CD4-positive, alpha-beta T cell treated with Interleukin-6 at 100 ng/mL for 8 hours (primary cell): ENCODE measurements around the gene PTPRT.

ENCODE experiments used
- DNase-seq: peaks from one replicate; pipeline ENCODE4 v3.0.0-alpha.2; 2020; ENCODE audit warnings: mixed read lengths, low spot score

The PTPRT gene

DNA sequence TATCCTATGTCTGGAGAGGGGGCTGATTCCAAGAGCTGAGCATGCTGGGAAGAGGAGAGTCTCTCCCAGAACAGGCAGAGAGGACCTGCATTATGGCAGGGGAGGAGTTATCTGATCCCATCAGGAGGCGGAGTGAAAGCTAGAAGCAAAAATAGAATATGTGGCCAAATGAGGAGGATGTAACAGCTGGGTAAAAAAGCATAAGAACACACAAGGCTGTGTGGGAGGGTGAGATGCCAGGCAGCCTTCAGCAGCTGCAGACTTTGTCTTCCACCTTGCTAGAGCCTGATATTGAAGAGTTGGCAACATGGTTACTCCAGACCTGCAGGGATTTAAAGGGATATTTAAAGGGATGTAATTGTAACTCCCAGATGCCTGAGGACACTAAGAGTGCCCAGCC, 167.1 kb downstream of the PTPRT start:
- no peak for DNase-seq

DNA sequence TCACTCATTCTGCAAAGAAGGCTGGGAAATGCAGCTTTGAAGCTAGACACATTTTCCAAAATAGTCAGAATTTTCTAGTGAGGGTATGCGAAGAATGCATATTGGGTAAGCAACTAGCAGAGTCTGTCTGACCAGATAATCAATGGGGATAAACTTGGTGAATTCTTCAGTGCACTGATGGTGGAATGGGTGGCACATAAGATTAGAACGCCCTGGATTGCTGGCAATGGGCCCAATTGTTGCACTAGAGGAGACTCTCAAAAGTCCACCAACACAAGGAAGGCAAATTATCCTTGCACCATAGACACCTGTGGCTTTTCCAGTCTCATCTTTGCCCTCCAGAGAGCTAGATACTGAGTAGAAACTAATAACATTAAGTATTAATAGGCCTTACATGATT, 167.6 kb downstream of the PTPRT start:
- DNase-seq = no peak

DNA sequence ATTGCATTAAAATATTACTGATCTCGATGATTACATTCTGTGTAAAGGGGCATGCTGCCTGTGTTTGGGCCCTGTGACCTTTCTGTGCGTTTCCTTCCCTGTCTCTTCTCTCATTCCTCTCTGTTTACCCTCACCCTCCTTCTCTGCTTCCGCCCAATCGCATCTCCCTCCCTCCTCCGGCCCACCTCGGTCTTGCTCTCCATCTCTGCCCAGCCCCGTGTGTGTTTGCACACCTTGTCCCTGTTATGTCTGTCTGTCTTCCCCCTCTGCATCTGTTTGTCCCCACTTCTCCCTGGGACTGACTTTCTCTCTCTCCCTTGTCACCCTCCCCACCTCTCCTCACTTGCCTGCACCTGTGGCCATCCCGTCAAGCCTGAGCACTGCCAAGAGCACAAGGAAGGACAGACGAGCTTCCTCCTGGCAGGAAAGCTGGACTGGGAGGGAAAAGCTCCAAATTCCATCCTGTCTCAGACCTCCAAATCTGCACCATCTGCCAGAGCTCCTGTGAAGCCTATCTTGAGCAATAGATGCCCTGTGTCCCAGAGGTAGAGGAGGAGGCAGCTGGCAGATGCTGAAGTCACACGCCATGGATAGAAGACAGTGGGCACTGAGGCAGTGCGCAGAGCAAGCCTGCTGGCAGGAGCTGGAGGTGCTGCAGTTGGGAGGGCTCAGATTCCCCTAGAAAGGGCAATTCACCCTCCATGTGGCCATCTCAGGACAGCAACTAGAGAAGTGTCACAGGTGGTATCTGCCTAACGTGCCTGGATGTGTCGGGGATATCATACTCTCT, 172.3 kb downstream of the PTPRT start:
- no peak for DNase-seq

DNA sequence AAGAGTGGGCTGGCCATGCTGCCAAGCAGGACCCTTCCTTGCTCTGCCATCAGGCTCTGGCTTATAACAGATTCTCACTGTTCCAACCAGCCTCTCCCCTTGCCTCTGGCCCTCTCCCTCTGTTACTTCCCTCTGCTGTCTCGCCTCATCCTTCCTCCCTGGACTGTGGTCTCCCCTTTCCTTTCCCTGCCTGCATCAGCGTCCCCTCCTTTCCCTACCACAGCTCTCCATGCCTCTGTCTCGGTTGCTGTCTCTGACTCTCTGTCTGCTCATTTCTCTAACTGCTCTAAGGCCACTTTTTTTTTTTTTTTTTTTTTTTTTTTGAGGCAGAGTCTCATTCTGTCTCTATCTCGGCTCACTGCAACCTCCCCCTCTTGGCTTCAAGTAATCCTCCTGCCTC, 173.4 kb downstream of the PTPRT start:
- no peak for DNase-seq

DNA sequence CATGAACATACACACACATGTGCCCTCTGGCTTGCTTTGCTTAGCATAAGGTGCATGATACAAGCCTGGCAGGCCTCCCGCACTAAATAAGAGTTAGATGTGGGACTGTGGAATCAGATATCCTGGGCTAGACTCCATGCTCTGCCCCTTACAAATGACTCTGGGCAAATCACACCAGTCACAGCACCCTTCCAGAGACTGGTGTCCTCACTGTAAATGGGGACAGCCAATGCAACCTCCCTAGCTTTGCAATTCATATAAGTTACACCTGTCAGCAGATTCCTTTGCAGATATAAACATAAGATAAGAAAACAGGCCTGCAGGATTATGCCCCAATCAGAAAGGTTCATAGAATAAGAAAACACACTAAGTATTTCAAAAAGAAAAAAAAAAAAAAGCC, 174.1 kb downstream of the PTPRT start:
- no peak for DNase-seq

DNA sequence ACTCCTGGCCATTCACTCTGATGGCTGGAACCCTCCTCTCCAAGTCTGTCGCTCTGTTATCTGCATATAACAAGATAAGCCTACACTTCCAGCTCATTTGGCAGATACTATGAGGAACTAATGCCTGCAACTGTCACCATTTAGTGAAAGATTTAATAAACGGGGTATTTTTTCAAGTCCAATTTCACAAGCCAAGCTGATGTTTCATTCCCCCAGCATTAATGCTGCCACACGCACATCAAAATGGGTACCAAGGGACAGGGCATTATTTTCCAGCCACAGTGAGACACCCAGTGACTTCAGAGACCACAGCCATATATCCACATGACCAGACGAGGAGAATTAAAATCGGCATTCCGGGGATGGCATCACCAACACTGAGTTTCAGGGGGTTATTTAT, 175.5 kb downstream of the PTPRT start:
- DNase-seq = no peak

DNA sequence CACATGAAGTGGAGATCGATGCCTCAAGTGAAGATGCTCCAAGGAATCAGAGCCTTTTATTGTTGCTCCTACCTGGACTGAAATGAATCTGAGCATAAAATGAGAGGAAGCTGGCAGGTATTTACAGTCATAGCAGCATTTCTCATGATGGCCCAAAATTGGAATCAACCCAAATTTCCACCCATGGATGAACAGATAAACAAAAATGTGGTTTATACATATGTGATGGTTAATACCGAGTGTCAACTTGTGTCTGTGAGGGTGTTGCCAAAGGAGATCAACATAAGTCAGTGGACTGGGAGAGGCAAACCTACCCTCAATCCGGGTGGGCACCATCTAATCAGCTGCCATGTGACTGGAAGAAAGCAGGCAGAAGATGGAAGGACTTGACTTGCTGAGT, 178.2 kb downstream of the PTPRT start:
- DNase-seq = no peak

DNA sequence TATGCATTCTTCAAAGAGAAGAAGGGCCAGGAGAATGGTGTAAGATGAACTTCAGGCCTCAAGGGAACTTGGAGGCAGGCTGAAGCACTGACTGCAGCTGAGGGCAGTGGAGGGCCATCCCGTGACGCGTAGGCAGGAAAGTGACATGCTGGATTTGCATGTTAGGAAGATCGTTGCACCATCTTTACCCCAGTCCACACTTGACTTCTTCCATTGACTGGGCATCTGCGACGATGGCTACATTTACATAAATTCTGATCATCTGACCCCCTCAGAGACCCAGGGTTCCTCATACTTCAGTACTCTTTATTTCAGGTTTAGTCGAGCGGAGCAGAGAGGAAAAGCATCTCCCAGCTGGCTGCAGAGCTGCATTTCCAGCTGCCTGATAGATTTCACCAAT, 180.2 kb downstream of the PTPRT start:
- no peak for DNase-seq

DNA sequence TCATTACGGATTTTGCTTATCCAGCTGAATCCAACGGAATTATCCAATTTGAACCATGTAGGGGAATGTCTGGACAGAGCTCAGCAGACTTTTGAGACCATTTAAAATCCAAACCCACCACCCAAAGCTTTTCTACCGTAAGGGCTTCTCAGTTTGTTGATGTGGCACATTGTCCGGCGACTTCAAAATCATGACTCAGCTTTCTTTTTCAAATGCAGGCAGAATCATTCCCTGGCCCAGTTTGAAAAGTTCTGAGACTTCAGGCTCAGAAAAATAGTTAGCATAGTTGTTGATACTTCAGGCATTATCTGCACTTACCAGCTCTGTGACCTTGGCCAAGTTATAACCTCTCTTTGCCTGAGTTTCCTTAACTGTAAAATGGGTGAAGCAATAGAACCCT, 182.2 kb downstream of the PTPRT start:
- no peak for DNase-seq

DNA sequence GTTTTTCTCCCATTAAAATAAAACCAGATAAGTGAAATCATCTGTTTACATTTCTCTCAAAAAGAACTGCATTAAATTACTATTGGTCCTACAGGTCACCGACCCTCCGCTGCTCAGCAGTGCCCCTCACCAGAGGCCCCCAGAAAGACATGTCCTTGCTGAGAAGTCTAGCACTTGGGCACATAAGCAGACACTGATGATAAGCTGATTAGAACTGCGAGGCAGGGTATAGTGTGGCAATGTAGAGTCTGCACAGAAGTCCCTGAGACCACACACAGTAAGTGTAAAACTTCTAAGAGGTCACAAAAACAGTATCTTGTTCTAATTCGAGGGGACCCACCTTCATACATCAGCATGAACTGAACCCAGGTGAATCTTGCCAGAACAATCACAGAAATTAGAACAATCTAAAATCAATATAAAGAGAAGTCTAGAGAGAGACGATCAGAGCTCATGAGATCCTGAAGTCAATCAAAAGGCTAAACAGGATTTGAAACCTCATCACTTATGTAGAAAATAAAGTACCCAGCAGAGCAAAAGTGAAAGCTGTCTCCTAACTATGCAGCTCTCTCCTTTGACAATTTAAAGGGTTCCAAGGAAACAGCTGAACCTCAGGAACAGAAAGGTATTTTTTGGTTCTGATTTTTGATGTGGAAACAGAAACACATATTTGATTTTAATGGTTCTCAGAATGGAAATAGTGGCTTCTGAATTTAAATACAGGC, 182.9 kb downstream of the PTPRT start:
- no peak for DNase-seq

DNA sequence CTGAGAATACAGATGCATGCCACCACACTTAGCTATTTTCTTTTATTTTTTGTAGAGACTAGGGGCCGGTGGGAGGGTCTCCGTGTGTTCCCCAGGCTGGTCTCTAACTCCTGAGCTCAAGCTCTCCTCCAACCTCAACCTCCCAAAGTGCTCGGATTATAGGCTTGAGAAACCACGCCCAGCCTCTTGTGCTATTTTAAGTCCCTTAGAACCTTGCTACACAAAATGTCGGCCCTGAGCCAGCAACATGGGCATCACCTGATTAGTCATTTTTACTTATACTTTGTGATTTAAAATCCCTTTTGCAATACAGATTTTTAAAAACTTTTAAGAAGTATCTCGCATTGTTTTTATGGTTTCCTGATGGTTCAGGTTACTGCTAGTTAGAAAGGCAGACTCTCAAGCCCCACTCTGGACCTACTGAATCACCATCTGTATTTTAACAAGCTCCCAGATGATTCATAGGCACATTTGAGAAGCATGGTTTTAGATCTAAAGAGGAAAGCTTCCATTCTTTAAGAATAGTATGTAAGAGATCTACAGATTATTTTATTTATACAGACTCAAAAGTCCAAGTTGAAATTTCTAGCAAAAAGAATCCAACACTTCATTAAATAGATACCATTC, 186.3 kb downstream of the PTPRT start:
- no peak for DNase-seq

DNA sequence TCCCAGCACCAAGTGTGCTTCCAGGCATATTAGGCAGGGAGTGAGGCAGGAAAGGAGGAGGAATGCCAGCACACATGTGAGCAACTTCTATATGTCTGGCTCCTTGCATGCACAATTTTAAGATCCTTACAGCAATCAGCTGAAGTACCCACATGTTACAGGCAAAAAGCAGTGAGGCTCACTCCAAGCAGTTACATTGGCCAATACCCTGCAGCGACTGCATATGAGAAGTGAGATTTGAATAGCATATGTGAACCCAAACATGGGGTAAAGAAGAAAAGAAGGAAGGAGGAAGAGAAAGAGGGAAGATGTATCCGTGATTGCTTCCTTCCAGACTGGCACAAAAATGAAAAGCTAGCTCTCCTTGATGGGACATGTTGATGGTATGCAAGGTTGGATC, 193.6 kb downstream of the PTPRT start:
- no peak for DNase-seq

DNA sequence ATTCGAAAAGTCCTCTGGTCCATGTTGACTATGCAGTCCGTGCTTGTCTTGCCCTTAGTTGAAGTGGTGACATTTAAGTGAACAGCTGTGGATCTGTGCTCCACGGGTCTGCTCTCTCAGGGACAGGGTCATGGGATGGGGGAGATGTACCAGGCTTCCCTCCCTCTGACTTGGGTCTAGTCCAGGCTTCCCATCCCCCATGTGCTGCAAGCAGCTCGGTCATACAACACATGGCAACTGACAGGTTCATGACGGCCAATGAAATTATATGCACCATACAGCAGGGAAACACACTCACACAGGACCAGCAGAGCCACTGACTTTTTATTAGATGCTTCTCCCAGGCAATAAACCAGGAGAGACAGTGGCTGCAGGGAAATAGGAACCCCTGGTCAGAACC, 201.4 kb downstream of the PTPRT start:
- no peak for DNase-seq

DNA sequence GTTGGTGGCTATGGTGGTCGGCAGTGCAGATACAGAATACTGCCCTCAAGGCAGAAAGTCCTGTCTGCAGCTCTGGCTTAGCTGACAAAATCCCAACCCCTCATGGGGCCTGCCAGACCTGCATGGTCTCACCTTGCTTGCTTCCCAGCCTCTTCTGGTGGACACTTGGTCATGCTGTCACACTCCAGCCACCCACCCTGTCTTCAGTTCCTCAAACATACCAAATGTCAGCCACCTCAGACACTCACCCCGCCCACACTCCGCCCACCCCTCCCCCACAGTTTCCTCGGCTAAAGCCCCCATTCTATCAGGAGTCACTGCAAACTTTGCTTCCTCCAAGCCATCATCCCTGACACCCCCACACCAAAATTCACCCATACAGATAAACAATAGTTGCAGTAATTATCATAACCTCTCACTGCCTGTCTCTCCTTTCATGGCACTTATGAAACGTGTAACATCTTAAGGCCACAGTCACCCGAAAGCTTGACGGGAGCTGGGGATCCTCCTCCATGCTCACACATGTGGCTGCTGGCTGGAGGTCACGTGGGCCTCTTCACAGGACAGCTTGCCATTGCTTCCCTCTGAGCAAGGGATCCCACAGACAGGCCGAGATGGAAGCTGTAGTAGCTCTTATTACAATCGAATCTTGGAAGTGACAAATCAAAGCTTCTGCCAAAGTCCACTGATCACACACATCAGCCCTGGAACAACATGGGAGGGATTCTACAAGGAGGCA, 202.2 kb downstream of the PTPRT start:
- no peak for DNase-seq

DNA sequence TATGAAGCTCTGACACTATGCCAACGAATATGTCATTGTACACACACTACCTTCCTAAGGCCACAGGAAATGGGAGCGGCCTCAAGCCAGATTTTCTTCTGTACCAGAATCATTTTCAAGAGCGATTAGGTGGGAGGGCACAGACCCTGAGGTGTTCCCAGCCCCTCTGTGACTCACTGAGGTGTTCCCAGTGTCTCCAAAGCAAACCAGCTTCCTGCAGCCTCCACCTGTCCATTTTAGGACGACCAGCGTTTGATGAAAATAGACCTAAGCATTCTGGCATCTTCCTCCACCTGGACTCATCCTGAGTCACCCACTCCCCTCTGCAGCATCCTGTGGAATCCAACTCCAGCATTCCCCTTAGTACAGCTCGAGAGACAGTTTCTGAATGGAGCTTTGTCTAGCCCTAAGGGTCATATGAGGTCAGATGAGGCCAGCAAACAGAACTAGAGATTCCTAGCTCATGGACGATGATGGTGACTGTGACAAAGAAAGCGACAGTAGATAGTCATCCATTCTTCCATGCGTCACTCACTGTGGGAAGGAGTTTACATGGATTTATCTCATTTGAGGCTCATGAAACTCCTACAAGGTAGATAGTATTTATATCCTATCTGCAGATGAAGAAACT, 203.4 kb downstream of the PTPRT start:
- DNase-seq = no peak

DNA sequence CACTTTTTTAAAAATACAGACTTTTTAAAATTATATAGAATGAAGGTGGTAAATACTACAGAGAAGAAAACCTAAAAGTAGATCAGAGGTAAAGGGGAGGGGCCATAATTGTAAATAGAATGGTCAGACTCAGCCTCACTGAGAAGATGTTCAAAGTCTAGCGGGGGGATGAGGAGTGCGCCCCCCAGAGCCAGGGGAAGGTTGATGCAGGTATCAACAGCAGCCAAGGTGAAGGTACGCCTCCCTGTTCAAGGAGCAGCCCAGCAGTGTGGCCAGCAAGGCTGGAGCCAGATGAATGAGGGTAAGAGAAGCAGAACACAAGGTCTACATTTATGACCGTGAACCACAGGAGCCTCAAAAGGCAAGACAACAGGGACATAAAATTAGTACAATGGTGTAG, 204.1 kb downstream of the PTPRT start:
- no peak for DNase-seq

DNA sequence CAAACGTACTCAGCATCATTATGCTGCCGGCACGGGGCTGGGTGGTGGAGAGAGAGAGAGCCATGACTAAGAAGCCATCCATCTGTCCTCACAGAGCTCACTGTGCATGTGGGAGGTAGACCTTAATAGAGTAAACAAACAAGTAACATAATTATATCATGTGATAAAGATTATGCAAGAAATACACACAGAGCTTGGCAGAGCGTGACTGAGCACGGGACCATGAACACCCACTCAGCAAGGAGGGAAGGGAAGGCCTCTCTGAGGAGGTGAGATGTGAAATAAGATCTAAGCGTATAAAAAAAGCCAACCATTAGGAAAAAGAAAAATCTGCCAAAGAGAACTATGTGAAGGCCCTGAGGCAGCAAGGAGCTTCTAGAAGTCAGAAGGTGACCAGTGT, 207.5 kb downstream of the PTPRT start:
- no peak for DNase-seq

DNA sequence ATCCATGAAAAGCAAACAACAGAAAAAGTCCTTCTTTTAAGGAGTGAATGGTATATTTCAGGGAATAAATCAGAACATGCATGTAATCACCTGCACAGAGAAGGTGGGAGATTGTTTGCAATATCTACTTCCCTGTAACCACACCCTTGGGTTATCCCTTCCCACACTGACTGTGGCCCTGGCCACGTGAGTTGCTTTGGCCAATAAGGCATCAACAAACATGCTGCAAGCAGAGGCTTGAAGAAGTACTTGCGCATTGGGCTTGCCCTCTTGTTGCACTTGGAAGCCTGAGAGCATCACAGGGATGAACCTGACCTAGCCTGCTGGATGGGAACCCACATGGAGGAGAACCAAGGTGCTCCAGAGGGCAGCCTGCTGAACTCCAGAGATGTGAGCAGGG, 208.5 kb downstream of the PTPRT start:
- no peak for DNase-seq

DNA sequence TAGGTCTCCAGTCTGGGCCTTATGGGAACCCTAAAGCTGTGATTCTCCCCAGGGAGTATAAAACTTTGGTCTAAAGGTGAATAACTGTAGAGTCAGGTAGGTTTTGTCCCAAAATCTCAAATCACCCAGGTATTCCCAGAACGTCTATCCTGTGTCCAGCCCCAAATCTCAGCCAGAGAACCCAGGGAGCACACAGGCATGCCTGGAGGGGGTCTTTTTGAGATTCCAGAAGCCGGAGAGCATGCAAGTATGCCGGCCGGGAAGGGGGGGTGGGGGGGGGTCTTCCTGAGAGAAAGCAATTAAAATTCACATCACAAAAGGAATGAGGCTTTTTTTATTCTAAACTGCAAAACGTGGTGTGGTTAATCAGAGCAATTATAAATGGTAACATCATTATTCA, 210.0 kb downstream of the PTPRT start:
- no peak for DNase-seq

DNA sequence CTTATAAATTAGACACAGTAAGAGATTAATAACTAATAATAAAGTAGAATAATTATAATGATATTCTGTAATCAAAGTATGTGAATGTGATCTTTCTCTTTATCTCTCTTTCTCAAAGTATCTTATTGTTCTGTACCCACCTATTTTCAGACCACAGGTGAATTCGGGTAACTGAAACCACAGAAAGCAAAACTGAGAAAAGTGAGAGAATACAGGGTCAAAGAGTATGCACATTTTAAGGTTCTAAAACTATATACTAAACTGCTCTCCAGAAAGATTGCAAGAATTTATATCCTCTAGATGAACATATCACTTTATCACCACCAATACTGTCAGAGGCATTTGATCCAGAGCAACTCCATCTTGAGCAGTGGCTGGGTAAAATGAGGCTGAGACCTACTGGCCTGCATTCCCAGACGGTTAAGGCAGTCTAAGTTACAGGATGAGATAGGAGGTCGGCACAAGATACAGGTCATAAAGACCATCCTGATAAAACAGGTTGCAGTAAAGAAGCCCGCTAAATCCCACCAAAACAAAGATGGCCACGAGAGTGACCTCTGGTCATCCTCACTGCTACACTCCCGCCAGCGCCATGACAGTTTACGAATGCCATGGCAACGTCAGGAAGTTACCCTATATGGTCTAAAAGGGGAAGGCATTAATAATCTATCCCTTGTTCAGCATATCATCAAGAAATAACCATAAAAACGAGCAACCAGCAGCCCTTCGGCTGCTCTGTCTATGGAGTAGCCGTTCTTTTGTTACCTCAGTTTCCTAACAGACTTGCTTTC, 211.3 kb downstream of the PTPRT start:
- no peak for DNase-seq

DNA sequence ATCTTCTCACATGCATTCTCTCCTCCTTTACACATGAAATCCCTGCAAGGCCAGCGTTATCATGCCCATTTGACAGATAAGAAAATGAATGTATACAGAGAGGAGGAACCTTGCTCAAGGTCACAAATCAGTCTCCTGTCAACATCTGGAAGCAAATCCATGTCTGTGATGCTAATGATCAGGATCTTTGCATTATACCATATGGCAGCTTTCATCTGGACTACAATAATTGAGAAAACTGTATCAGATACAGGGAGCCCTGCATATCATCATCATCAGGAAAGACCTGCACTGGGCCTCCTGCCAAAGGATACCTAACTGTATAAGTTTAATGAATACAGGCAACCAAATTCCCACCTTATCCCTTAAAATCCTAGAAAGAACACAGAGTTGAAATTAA, 213.7 kb downstream of the PTPRT start:
- DNase-seq = no peak
